A673 (cell line): ENCODE results near the gene KRT79. TPM values are rescaled to one million over a fixed set of nuclear protein-coding genes. Genes with fewer than 3 reads are reported as not detected.

ENCODE experiments used
- BruUV-seq: library from RNA; stranded (reverse); fragments of 400-500 nt; replicated peaks from 2 replicates; lab custom pipeline; 2021; lab: Mats Ljungman, UMichigan
- CTCF ChIA-PET: fragments of 300-600 bp; sonication (Branson Sonifier 250); formaldehyde crosslinking; loops from one replicate; lab custom pipeline; 2022; ENCODE audit warnings: antibody characterized with exemption; lab: Charles Lee
- POLR2A ChIA-PET: fragments of 300-600 bp; sonication (Branson Sonifier 250); formaldehyde crosslinking; loops from one replicate; lab custom pipeline; 2022; ENCODE audit warnings: antibody characterized with exemption; ENCODE audit not compliant: low non-redundant PET; lab: Charles Lee
- DNase-seq: peaks from one replicate; pipeline ENCODE4 v3.0.0-alpha.2; 2015; ENCODE audit warnings: low spot score
- H3K27ac ChIP-seq: fragments of 200-600 bp; sonication (generic); 2 replicates; pipeline ENCODE4 v1.5.1; 2016; ENCODE audit warnings: mixed run types, low read depth, mild to moderate bottlenecking, mixed read lengths, antibody characterized with exemption, low read length; ENCODE audit not compliant: poor library complexity, severe bottlenecking
- H3K27me3 ChIP-seq: fragments of 200-600 bp; sonication (generic); replicated peaks from 2 replicates; pipeline ENCODE4 v1.6.1; 2017; ENCODE audit warnings: mixed run types, low read depth, mild to moderate bottlenecking, mixed read lengths, antibody characterized with exemption, low read length; ENCODE audit not compliant: insufficient read depth, poor library complexity
- H3K36me3 ChIP-seq: fragments of 200-600 bp; sonication (generic); 2 replicates; pipeline ENCODE4 v1.6.1; 2016; ENCODE audit warnings: mixed run types, mild to moderate bottlenecking, mixed read lengths, antibody characterized with exemption, low read length; ENCODE audit not compliant: insufficient read depth, poor library complexity, severe bottlenecking
- H3K4me1 ChIP-seq: fragments of 200-600 bp; sonication (generic); 2 replicates; pipeline ENCODE4 v1.6.1; 2017; ENCODE audit warnings: mixed run types, mild to moderate bottlenecking, mixed read lengths, antibody characterized with exemption, low read length; ENCODE audit not compliant: insufficient read depth, poor library complexity, severe bottlenecking
- H3K4me3 ChIP-seq: fragments of 200-600 bp; sonication (generic); 2 replicates; pipeline ENCODE4 v1.5.1; 2016; ENCODE audit warnings: low read depth, mixed run types, mild to moderate bottlenecking, mixed read lengths, low read length; ENCODE audit not compliant: poor library complexity, severe bottlenecking
- H3K9me3 ChIP-seq: fragments of 200-600 bp; sonication (generic); 2 replicates; pipeline ENCODE4 v1.6.1; 2016; ENCODE audit warnings: mixed run types, low read depth, mild to moderate bottlenecking, mixed read lengths, antibody characterized with exemption, low read length; ENCODE audit not compliant: poor library complexity, severe bottlenecking
- CTCF ChIP-seq: fragments of 300-800, 200-600 bp; sonication (generic); conservative IDR thresholded peaks from 2 replicates; pipeline ENCODE4 v1.5.1; 2017; ENCODE audit warnings: low read depth, mild to moderate bottlenecking, antibody characterized with exemption, low read length, moderate library complexity, mixed read lengths
- EZH2 ChIP-seq: fragments of 200-600 bp; sonication (generic); IDR thresholded peaks from 2 replicates; pipeline ENCODE4 v1.6.1; 2017; ENCODE audit warnings: borderline replicate concordance, low read depth, mild to moderate bottlenecking, mixed read lengths, antibody characterized with exemption, low read length; ENCODE audit not compliant: poor library complexity, severe bottlenecking
- intact Hi-C: fragments of 100-400 bp; cut with micrococcal nuclease; formaldehyde crosslinking; loops from one replicate; pipeline ENCODE4 v1.10.0; 2022; ENCODE audit not compliant: unreplicated experiment
- total RNA-seq: library from RNA; stranded (reverse); gene quantifications from 2 replicates; pipeline ENCODE4 v1.2.3, GENCODE V29; 2021

Gene KRT79
- total RNA-seq, 1 experiment from 2014 or later = not detected

DNA sequence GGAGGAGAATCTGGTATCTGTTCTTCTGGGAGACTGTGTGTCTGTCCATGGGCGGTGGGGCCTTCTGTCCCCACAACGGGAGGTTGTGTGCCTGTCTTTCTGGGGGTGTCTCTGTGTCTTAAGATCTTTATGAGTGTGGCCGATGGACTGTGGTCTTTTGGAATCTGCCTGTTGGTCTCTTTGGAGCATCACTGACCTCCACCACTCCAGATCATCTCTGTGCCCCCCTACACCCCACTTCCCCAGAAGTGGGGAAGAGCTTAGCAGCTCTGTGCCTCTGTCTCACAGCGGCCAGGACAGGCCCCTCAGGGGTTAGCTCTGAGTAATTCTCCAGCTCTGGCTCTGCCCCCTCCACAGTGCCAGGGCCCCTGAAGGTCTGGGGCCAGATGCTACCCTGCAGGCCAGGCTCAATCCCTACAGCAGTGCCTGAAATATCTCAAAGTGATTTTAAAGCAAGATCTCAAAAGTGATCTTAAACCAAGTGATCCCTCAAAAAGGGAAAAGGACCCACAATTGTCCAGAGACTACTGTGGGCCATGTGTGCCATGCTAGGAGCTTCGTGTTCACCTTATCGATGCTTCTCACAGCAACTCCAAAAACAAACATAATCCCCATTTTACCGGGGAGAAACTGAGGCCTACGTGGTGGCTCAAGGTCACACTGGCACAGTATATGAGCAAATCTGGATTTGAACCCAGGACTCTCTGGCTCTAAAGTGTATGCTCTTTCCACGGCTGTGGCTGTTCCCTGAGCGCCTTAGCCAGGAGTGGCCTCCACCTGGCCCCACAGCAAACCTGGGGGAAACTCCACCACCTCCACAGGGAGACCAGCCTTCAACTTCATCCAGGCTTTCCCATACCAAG lies 40.7 kb upstream of the KRT79 start:
- Histone ChIP-seq H3K36me3 (no peaks in the 10 kb centered on the region), H3K27ac (peak overlapping the region; percentile 66), H3K4me1 (peaks cover 40% of the 10 kb centered on the region), H3K27me3 (no peaks in the 10 kb centered on the region), H3K9me3 (no peaks in the 10 kb centered on the region), H3K4me3 (peak overlapping the region; percentile 36)
- TF ChIP-seq CTCF (no peak), EZH2 (no peak)
- ChIA-PET POLR2A (no interaction called here), CTCF (interaction anchor here (0.6 to 1.8 kb wide), 6 partner anchors 9 to 547 kb away, joined by 3 to 6 read pairs (median 4); no protein-coding TSS in a partner anchor)
- no peak for DNase-seq
- BruUV-seq = no TSS peak
- intact Hi-C loops = loop anchor here (5.0 kb wide), 1 partner anchor 503 kb away; no protein-coding TSS in a partner anchor

- H3K4me3 ChIP-seq = peak overlapping the region; percentile 36
- H3K9me3 ChIP-seq = no peaks in the 10 kb centered on the region
- TF ChIP-seq EZH2 (no peak), CTCF (no peak)
- no peaks in the 10 kb centered on the region for H3K27me3 ChIP-seq
- no peaks in the 10 kb centered on the region for H3K36me3 ChIP-seq
- BruUV-seq = no TSS peak
- H3K27ac ChIP-seq = peak overlapping the region; percentile 66
- DNase-seq = peak; percentile 90
- H3K4me1 ChIP-seq = peaks cover 43% of the 10 kb centered on the region
- POLR2A ChIA-PET = no interaction called here
- intact Hi-C loops = loop anchor here (5.0 kb wide), 1 partner anchor 502 kb away; no protein-coding TSS in a partner anchor
- CTCF ChIA-PET = interaction anchor here (0.6 to 1.8 kb wide), 7 partner anchors 8 to 547 kb away, joined by 3 to 6 read pairs (median 3); no protein-coding TSS in a partner anchor
Observed at GRCh38 chr12:52873832-52874572, 39.9 kb upstream of the KRT79 start.

DNA sequence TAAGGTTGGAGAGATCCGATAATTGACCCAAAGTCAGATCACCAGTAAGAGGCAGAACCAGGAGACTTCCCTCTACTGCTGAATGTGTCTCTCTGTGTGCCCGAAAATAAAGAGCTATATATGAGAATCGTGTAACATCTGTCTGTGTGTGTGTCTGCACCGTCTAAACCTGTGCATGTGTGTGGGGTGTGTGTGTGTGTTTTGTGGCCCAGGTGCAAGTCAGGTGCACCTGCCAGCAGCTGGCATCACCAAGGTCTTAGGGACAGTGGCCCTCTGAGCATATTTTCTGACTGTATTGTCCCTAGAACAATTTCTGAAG lies 39.4 kb upstream of the KRT79 start:
- TF ChIP-seq EZH2 (no peak), CTCF (no peak)
- CTCF ChIA-PET = interaction anchor here (1.0 to 1.8 kb wide), 2 partner anchors 8 to 104 kb away, joined by 3 to 6 read pairs; no protein-coding TSS in a partner anchor
- intact Hi-C loops = loop anchor here (5.0 kb wide), 1 partner anchor 501 kb away; no protein-coding TSS in a partner anchor
- POLR2A ChIA-PET = no interaction called here
- TSS peak; percentile 69 for BruUV-seq
- Histone ChIP-seq H3K27me3 (no peaks in the 10 kb centered on the region), H3K9me3 (no peaks in the 10 kb centered on the region), H3K4me3 (peak overlapping the region; percentile 36), H3K4me1 (peaks cover 43% of the 10 kb centered on the region), H3K27ac (peak overlapping the region; percentile 61), H3K36me3 (no peaks in the 10 kb centered on the region)
- no peak for DNase-seq
